Tibial nerve (tissue), 4 donors: ENCODE results near the gene NDRG2.

ENCODE experiments used
- CTCF ChIP-seq, 5 experiments: fragments of 200-600 bp in 3 of 5; fragments of 450-650 bp in 2 of 5; sonication (generic) in 3 of 5; IDR thresholded peaks; one replicate each; pipeline ENCODE4 v1.5.1; 2016 to 2019; ENCODE audit warnings: antibody characterized with exemption in 5 of 5, mild to moderate bottlenecking in 3 of 5, moderate library complexity in 2 of 5
- EP300 ChIP-seq, 2 donors: sonication (generic); formaldehyde crosslinking; IDR thresholded peaks; one replicate each; pipeline ENCODE4 v1.6.1; 2017; ENCODE audit warnings: antibody characterized with exemption in 2 of 2, mild to moderate bottlenecking in 1 of 2

GRCh38 chr14:20971705-20972021 lies 53.2 kb downstream of the NDRG2 start:
- TF ChIP-seq EP300 (IDR thresholded peaks at IDR 0.05) (no peak), CTCF (IDR thresholded peaks at IDR 0.05) (no peak)
